Lower leg skin (tissue), 4 donors: ENCODE measurements around the gene SLC37A1. TPM values are rescaled to one million over a fixed set of nuclear protein-coding genes. Genes with fewer than 3 reads are reported as not detected.

Experiments
- DNase-seq, 2 donors: peaks; one replicate each; pipeline ENCODE4 v3.0.0-alpha.2; 2019; ENCODE audit warnings: low spot score in 2 of 2
- H3K4me3 ChIP-seq: fragments of 200-600 bp; sonication (generic); 2 replicates; pipeline ENCODE4 v1.5.1; 2017; ENCODE audit warnings: mild to moderate bottlenecking, low read depth; ENCODE audit not compliant: poor library complexity, severe bottlenecking
- CTCF ChIP-seq, 3 donors: fragments of 450-650 bp; IDR thresholded peaks; one replicate each; pipeline ENCODE4 v1.5.1; 2016; ENCODE audit warnings: antibody characterized with exemption in 3 of 3, mild to moderate bottlenecking in 3 of 3, moderate library complexity in 2 of 3
- POLR2A ChIP-seq, 2 donors: fragments of 450-650 bp; IDR thresholded peaks; one replicate each; pipeline ENCODE4 v1.6.1; 2016 to 2017; ENCODE audit warnings: antibody characterized with exemption in 2 of 2, mild to moderate bottlenecking in 1 of 2, moderate library complexity in 1 of 2
- WGBS, 2 donors: methylation state at CpG; one replicate each; pipeline ENCODE4 v1.1.5; 2018; 5-methylcytosine and 5-hydroxymethylcytosine counted together
- intact Hi-C: fragments of 100-400 bp; cut with DNase I; formaldehyde crosslinking; loops from one replicate; pipeline ENCODE4 v1.15.0; 2023; ENCODE audit warnings: low total_unique reads
- total RNA-seq, 4 donors: library from RNA; depleted of rRNA; stranded (reverse); fragments of >200 nt; gene quantifications; one replicate each; pipeline ENCODE4 v1.1.0, GENCODE V29; 2016

Gene SLC37A1
- total RNA-seq, 4 donors from 2014 or later, result 7.4 to 19.2 (median 16.9) TPM

GRCh38 chr21:42629933-42630589 is 116.4 kb downstream of the SLC37A1 start:
- no peak overlapping the region for H3K4me3 ChIP-seq
- peak in 1 of 2 donors; percentile 12 for DNase-seq
- intact Hi-C loops, result no loop called here
- 77 to 84% methylated on average over 9 of the region's 9 CpGs for WGBS, 2 donors
- no peak for TF ChIP-seq POLR2A (IDR thresholded peaks at IDR 0.05)
- TF ChIP-seq CTCF (IDR thresholded peaks at IDR 0.05), result no peak

- intact Hi-C loops, result no loop called here
- no peak overlapping the region for H3K4me3 ChIP-seq
- DNase-seq, result peak in 1 of 2 donors; percentile 68
- TF ChIP-seq POLR2A (IDR thresholded peaks at IDR 0.05) (no peak), CTCF (IDR thresholded peaks at IDR 0.05) (no peak)
- 66 to 71% methylated on average over 9 of the region's 9 CpGs for WGBS, 2 donors
These were observed 117.0 kb downstream of the SLC37A1 start for GRCh38 chr21:42630626-42631025.

Other genes with a start within 250 kb of the SLC37A1 start
- 10 to 100 TPM in 1 of 4 donors, 1 to 10 TPM in 3; 3.6 to 16.8 (median 8.7) TPM for gene TFF3, start 198.4 kb upstream of the SLC37A1 start, total RNA-seq
- gene TFF2, start 162.9 kb upstream of the SLC37A1 start, total RNA-seq, result not detected
- gene TFF1, start 147.3 kb upstream of the SLC37A1 start, total RNA-seq, result not detected
- under 1 TPM; 0.19 to 0.78 (median 0.36) TPM for gene TMPRSS3, start 117.8 kb upstream of the SLC37A1 start, total RNA-seq
- under 1 TPM in 1 of 4 donors, not detected in 3; 0.23 TPM for gene UBASH3A, start 110.0 kb upstream of the SLC37A1 start, total RNA-seq
- 1 to 10 TPM in 3 of 4 donors, under 1 TPM in 1; 0.34 to 3.7 (median 2.1) TPM for gene RSPH1, start 17.6 kb upstream of the SLC37A1 start, total RNA-seq
- gene PDE9A, start 139.8 kb downstream of the SLC37A1 start, total RNA-seq, result 10 to 100 TPM in 2 of 4 donors, 1 to 10 TPM in 2; 2.1 to 16.3 (median 9.0) TPM